CD4-positive, alpha-beta T cell (primary cell): ENCODE data around the gene CLEC18C. TPM values are rescaled to one million over a fixed set of nuclear protein-coding genes. Genes with fewer than 3 reads are reported as not detected.
"Not testable (repeated sequence)": the region's sequence is repeated elsewhere in the genome, so short reads cannot be mapped to it uniquely, and the experiment has no call there.

Experiments
- ATAC-seq: fragments of 200-7000 bp; cut with Tn5 transposase; one replicate; pipeline ENCODE4 v1.10.0; 2022; ENCODE audit warnings: mild to moderate bottlenecking; ENCODE audit not compliant: poor library complexity
- CTCF ChIA-PET: fragments of 350-600 bp; sonication (Branson Sonifier 250); formaldehyde crosslinking; loops from one replicate; lab custom pipeline; 2021; ENCODE audit warnings: antibody characterized with exemption, inconsistent platforms; lab: Charles Lee
- POLR2A ChIA-PET: fragments of 350-600 bp; sonication (Branson Sonifier 250); formaldehyde crosslinking; loops from one replicate; lab custom pipeline; 2021; ENCODE audit warnings: antibody characterized with exemption, inconsistent platforms; lab: Charles Lee
- DNase-seq, 14 experiments: peaks; one replicate each; pipeline ENCODE4 v3.0.0-alpha.2; 2013 to 2020; ENCODE audit warnings: mixed read lengths in 2 of 14
- H3K27ac ChIP-seq, 2 donors: one replicate each; pipeline versions ENCODE4 v1.5.1 to v1.7.0; 2013; ENCODE audit warnings: low read length in 2 of 2, low read depth in 1 of 2, mild to moderate bottlenecking in 1 of 2
- H3K27me3 ChIP-seq, 2 experiments: 1 replicate in 1 of 2; 2 replicates in 1 of 2; pipeline versions ENCODE4 v1.6.1 to v1.7.0; 2013; ENCODE audit warnings: low read length in 2 of 2, control low read depth in 1 of 2, mild to moderate bottlenecking in 1 of 2, moderate library complexity in 1 of 2; ENCODE audit not compliant: insufficient read depth in 2 of 2, control insufficient read depth in 1 of 2
- H3K36me3 ChIP-seq: one replicate; pipeline ENCODE4 v1.6.1; 2013; ENCODE audit warnings: low read length, control low read depth; ENCODE audit not compliant: insufficient read depth
- H3K4me1 ChIP-seq: one replicate; pipeline ENCODE4 v1.6.1; 2013; ENCODE audit warnings: low read length, control low read depth; ENCODE audit not compliant: insufficient read depth
- H3K4me3 ChIP-seq: one replicate; pipeline ENCODE4 v1.5.1; 2013; ENCODE audit warnings: mild to moderate bottlenecking, low read length, moderate library complexity
- H3K9me3 ChIP-seq, 2 experiments: 1 replicate in 1 of 2; 2 replicates in 1 of 2; pipeline versions ENCODE4 v1.6.1 to v1.7.0; 2013; ENCODE audit warnings: low read length in 2 of 2, mild to moderate bottlenecking in 2 of 2, control low read depth in 1 of 2, moderate library complexity in 1 of 2; ENCODE audit not compliant: control insufficient read depth in 1 of 2, insufficient read depth in 1 of 2
- H3K27ac Mint-ChIP-seq: one replicate; pipeline ENCODE4 v1.8.0; 2020; ENCODE audit warnings: mixed read lengths
- H3K27me3 Mint-ChIP-seq: one replicate; pipeline ENCODE4 v1.8.0; 2021; ENCODE audit warnings: mixed read lengths
- H3K36me3 Mint-ChIP-seq: one replicate; pipeline ENCODE4 v1.8.0; 2021; ENCODE audit warnings: low read depth, mixed read lengths
- H3K4me1 Mint-ChIP-seq: one replicate; pipeline ENCODE4 v1.8.0; 2021; ENCODE audit warnings: low read depth, mixed read lengths
- H3K4me3 Mint-ChIP-seq: one replicate; pipeline ENCODE4 v1.8.0; 2020; ENCODE audit warnings: mild to moderate bottlenecking, mixed read lengths
- H3K9me3 Mint-ChIP-seq: one replicate; pipeline ENCODE4 v1.8.0; 2020; ENCODE audit warnings: mixed read lengths
- intact Hi-C, 2 experiments: fragments of 100-400 bp; cut with DNase I in 1 of 2; cut with micrococcal nuclease in 1 of 2; formaldehyde crosslinking; loops; one replicate each; pipeline versions ENCODE4 v1.15.1 to v1.9.0; 2023 to 2025; cut with DNase I, micrococcal nuclease
- total RNA-seq, 174 experiments: library from RNA in 2 of 174; stranded (reverse) in 2 of 174; gene quantifications; one replicate each; pipeline ENCODE4 v1.2.3 and lab custom pipeline; 2021 to 2026

CLEC18C gene
- total RNA-seq, 2 experiments from 2014 or later: not detected

DNA sequence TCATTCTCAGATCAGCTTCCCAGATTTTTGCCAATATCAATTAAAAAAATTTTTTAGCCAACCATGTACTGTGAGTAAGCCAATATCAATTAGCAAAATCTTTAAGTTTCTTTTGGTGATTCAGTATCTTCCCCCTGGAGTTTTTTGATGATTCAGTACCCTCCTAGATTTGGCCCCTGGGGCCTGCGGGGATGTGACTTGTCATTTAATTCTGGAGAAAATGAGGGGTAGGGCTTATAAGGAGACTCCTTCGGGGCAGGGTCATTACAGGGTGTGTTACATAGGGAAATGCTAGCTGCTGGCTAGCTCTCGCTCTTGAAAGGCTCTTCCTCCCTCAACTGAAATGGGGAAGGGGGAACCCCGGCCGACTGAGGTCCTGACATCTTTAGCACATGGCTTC lies 17.0 kb downstream of the CLEC18C start:
- H3K9me3 Mint-ChIP-seq, H3K4me1 ChIP-seq, H3K27ac Mint-ChIP-seq, H3K9me3 ChIP-seq, H3K4me3 ChIP-seq, POLR2A ChIA-PET, H3K4me3 Mint-ChIP-seq, DNase-seq, H3K27me3 Mint-ChIP-seq, H3K36me3 Mint-ChIP-seq, intact Hi-C loops, H3K4me1 Mint-ChIP-seq, H3K27ac ChIP-seq, H3K36me3 ChIP-seq, ATAC-seq, H3K27me3 ChIP-seq, CTCF ChIA-PET: not testable (repeated sequence)

DNA sequence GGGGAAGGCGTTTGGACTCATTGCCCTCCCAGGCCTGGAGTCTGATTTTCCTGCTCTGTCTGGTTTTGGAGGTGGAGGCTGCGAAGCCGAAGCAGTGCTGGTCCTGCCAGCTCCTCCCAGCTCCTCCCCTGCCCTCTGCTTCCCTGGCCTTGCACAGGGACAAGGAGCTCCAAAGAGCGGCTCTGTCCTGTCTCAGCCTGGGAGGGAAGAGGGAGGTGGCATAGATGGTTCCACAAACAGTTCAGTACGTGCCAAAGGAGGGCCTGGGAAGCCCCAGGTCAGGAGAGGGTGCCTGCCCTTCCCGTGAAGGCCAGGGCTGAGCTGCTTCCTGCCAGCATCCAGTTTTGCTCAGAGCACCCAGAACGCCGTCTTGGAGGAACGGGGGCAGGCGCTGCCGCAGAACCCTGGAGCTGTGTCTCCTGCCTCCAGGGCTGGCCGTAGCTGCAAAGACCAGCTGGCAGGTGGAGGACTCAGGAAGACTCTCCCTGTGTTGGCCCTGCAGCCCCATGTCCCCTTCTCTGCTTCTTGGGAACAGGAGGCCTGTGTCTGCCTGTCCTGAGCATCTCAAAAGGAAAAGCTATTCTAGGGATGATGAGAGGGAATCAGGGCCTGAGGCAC lies 23.2 kb downstream of the CLEC18C start:
- H3K4me3 ChIP-seq, H3K4me1 Mint-ChIP-seq, H3K36me3 Mint-ChIP-seq, DNase-seq, H3K27me3 Mint-ChIP-seq, ATAC-seq, POLR2A ChIA-PET, H3K4me1 ChIP-seq, intact Hi-C loops, H3K27me3 ChIP-seq, H3K4me3 Mint-ChIP-seq, H3K9me3 Mint-ChIP-seq, H3K27ac ChIP-seq, H3K9me3 ChIP-seq, H3K27ac Mint-ChIP-seq, CTCF ChIA-PET, H3K36me3 ChIP-seq: not testable (repeated sequence)

DNA sequence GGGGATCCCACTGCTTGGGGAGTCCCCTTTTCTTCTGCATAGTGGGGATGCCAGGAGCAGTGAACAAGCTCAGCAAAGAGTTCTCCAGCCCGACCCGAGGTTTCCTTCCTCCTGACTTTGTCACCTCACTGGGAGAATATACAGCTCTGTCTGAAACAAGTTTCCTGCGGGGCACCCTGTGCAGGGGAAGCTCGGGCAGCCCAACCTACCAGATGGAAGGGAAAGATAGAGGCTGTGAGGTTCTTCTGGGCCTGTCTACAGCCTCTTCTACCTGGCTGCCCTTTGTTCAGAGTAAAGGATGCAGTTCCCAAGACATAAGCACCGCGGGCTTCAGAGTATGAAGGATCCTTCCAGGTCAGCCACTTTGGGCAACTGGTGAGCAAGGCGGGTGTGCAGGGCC lies 24.0 kb downstream of the CLEC18C start:
- CTCF ChIA-PET, intact Hi-C loops, H3K4me3 Mint-ChIP-seq, H3K4me1 Mint-ChIP-seq, ATAC-seq, H3K27ac ChIP-seq, H3K4me1 ChIP-seq, POLR2A ChIA-PET, H3K27me3 ChIP-seq, H3K27me3 Mint-ChIP-seq, H3K36me3 ChIP-seq, H3K27ac Mint-ChIP-seq, H3K9me3 Mint-ChIP-seq, H3K36me3 Mint-ChIP-seq, H3K9me3 ChIP-seq, H3K4me3 ChIP-seq, DNase-seq: not testable (repeated sequence)

DNA sequence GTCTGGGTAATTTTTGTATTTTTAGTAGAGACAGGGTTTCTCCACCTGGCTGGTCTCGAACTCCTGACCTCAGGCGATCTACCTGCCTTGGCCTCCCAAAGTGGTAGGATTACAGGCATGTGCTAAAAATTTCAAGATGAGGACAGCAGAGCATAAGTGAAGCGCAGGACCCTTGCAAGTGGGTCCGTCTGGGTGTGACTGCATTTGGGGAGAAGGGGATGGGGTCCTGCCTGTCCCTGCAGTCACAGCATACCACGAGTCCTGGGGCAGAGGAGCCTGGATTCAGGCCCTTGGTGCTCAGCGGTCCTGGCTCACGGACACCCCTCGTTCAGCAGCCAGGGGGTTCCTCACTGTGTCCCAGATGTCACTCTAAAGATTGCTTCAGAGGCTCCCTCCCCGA lies 24.6 kb downstream of the CLEC18C start:
- H3K27me3 Mint-ChIP-seq, H3K4me3 ChIP-seq, H3K9me3 Mint-ChIP-seq, H3K27ac ChIP-seq, H3K9me3 ChIP-seq, POLR2A ChIA-PET, H3K4me1 ChIP-seq, H3K27me3 ChIP-seq, H3K36me3 Mint-ChIP-seq, intact Hi-C loops, DNase-seq, H3K4me1 Mint-ChIP-seq, ATAC-seq, H3K27ac Mint-ChIP-seq, H3K36me3 ChIP-seq, CTCF ChIA-PET, H3K4me3 Mint-ChIP-seq: not testable (repeated sequence)

DNA sequence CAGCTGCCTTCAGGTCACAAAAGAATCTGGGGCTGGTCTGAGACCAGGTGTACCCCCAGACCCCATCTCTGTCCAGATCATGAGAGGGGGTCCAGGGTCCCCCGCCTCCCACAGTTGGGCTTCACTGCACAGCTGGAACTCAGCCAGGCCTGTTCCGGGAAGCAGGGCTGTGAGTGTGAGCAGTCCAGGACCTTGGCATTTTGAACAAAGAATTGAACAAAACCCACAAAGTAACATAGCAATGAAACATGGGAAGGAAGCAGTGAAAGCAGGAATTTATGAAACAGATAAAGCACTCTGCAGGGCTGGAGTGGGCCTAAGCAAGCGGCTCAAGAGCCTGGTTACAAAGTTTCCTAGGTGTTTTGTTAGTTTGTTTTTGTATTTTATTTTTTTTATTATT lies 25.1 kb downstream of the CLEC18C start:
- H3K36me3 Mint-ChIP-seq, H3K4me3 Mint-ChIP-seq, CTCF ChIA-PET, H3K9me3 Mint-ChIP-seq, H3K9me3 ChIP-seq, H3K27me3 ChIP-seq, H3K27ac ChIP-seq, intact Hi-C loops, H3K4me3 ChIP-seq, DNase-seq, POLR2A ChIA-PET, H3K4me1 Mint-ChIP-seq, H3K27ac Mint-ChIP-seq, H3K36me3 ChIP-seq, H3K27me3 Mint-ChIP-seq, H3K4me1 ChIP-seq, ATAC-seq: not testable (repeated sequence)

DNA sequence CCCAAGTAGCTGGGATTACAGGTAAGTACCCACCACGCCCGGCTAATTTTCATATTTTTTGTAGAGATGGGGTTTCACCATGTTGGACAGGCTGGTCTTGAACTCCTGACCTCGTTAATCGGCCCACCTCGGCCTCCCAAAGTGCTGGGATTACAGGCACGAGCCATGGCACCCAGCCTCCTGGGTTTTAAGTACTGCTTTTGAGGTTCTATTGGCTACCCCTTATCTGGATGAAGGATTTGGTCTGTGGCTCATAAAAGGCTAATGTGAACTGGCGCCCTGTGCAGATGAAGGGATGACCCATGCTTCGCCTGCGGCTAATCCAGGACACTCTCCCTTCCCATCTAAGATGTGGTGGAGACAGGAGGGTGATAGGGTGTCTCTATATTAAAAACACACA lies 25.6 kb downstream of the CLEC18C start:
- H3K4me1 Mint-ChIP-seq, CTCF ChIA-PET: not testable (repeated sequence)

DNA sequence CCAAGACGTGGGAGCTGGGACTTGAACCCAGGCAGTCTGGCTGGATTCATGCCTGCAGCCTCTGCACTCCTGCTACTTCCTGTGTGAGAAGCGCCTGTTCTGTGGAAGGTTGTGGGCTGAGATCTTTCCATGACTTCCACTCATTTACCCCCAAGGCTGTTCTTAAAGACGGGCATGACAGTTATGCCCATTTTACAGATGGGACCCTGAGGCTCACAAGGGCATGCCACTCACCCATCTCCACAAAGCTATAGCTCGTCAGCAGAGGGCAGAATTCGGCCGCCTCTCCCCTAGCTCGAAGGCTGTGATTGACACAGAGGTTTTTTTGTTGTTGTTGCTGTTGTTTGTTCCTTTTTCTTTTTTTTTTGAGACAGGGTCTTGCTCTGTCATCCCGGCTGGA lies 26.5 kb downstream of the CLEC18C start:
- H3K36me3 Mint-ChIP-seq, CTCF ChIA-PET, H3K27ac Mint-ChIP-seq, H3K9me3 ChIP-seq, H3K4me3 Mint-ChIP-seq, H3K9me3 Mint-ChIP-seq, H3K27me3 ChIP-seq, H3K27me3 Mint-ChIP-seq, H3K36me3 ChIP-seq, ATAC-seq, DNase-seq, intact Hi-C loops, POLR2A ChIA-PET, H3K4me1 ChIP-seq, H3K4me3 ChIP-seq, H3K27ac ChIP-seq, H3K4me1 Mint-ChIP-seq: not testable (repeated sequence)

More for the DNA sequence above, 25.6 kb downstream of the CLEC18C start:
- H3K4me3 ChIP-seq, H3K27me3 Mint-ChIP-seq, H3K27ac Mint-ChIP-seq, H3K36me3 Mint-ChIP-seq, H3K27me3 ChIP-seq, H3K9me3 Mint-ChIP-seq, H3K4me3 Mint-ChIP-seq, ATAC-seq, POLR2A ChIA-PET, H3K27ac ChIP-seq, H3K9me3 ChIP-seq, H3K4me1 ChIP-seq, DNase-seq, intact Hi-C loops, H3K36me3 ChIP-seq: not testable (repeated sequence)
